T-helper 17 cell (primary cell): ENCODE data around the gene SLC22A6. TPM values are rescaled to one million over a fixed set of nuclear protein-coding genes. Genes with fewer than 3 reads are reported as not detected.
"Not testable (repeated sequence)": the region's sequence is repeated elsewhere in the genome, so short reads cannot be mapped to it uniquely, and the experiment has no call there.

Experiments
- ATAC-seq: fragments of 150-1000 bp; cut with Tn5 transposase; 2 replicates; pipeline ENCODE4 v1.10.0; 2021; ENCODE audit warnings: mild to moderate bottlenecking, moderate library complexity
- DNase-seq, 3 donors: peaks; one replicate each; pipeline versions ENCODE4 v3.0.0 to v3.0.0-alpha.2; 2020 to 2021
- H3K9me3 ChIP-seq: one replicate; pipeline ENCODE4 v1.7.0; 2013; ENCODE audit warnings: low read length, mild to moderate bottlenecking; ENCODE audit not compliant: control insufficient read depth, poor library complexity, severe bottlenecking
- H3K27ac Mint-ChIP-seq: one replicate; pipeline ENCODE4 v1.8.0; 2022; ENCODE audit warnings: mild to moderate bottlenecking, moderate library complexity, mixed read lengths
- H3K27me3 Mint-ChIP-seq: one replicate; pipeline ENCODE4 v1.8.0; 2022; ENCODE audit warnings: mixed read lengths
- H3K36me3 Mint-ChIP-seq: one replicate; pipeline ENCODE4 v1.8.0; 2022; ENCODE audit warnings: low read depth, mixed read lengths
- H3K4me1 Mint-ChIP-seq: one replicate; pipeline ENCODE4 v1.8.0; 2022; ENCODE audit warnings: mild to moderate bottlenecking, mixed read lengths
- H3K4me3 Mint-ChIP-seq: one replicate; pipeline ENCODE4 v1.8.0; 2022; ENCODE audit warnings: mild to moderate bottlenecking, moderate library complexity, mixed read lengths
- total RNA-seq, 4 donors: library from RNA in 2 of 4; stranded (reverse) in 2 of 4; gene quantifications; one replicate each; pipeline ENCODE4 v1.2.3 and lab custom pipeline; 2022 to 2026

SLC22A6 gene
- total RNA-seq, 2 donors from 2014 or later: not detected

GRCh38 chr11:62976109-62976508 lies 8.7 kb downstream of the SLC22A6 start:
- no peak overlapping the region for H3K4me3 Mint-ChIP-seq
- no peaks in the 10 kb centered on the region for H3K4me1 Mint-ChIP-seq
- no peak overlapping the region for H3K27ac Mint-ChIP-seq
- no peaks in the 10 kb centered on the region for H3K36me3 Mint-ChIP-seq
- H3K9me3 ChIP-seq: no peaks in the 10 kb centered on the region
- DNase-seq: no peak
- no peak for ATAC-seq
- peaks cover 41% of the 10 kb centered on the region for H3K27me3 Mint-ChIP-seq

DNA sequence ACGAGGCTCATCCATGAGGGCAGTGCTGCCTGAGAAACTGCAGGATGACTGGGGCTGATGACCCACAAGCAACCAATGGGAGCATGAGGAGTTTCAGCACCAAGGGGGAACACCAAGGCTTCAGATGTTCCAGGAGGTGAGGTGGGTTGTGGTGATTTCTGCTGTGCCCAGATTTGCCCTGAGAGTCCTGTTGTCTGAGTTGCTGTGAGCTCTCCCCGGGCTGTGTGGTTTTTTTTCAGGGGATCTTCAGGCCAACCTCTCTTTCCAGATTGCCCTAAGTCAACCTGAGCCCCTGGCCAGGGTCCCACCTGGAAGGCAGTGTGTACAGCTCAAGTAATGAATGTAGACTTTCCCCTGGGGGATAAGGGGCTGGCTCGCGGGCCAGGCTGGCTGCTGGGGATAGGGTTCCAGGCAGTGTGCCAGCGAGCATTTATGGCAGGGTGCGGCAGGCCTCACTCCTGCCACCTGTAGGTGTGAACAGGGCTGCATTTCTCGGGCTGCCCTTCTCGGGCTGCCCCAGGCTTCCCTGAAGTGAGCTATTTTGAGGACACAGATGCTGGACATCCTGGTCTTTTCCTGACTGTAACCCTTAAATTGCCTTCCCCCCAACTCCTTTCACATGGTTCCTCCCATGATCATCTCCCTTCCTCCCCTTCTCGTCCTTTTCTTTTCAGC lies 9.8 kb downstream of the SLC22A6 start:
- no peak for DNase-seq
- Mint-ChIP-seq H3K4me3 (no peak overlapping the region), H3K27ac (no peak overlapping the region)

DNA sequence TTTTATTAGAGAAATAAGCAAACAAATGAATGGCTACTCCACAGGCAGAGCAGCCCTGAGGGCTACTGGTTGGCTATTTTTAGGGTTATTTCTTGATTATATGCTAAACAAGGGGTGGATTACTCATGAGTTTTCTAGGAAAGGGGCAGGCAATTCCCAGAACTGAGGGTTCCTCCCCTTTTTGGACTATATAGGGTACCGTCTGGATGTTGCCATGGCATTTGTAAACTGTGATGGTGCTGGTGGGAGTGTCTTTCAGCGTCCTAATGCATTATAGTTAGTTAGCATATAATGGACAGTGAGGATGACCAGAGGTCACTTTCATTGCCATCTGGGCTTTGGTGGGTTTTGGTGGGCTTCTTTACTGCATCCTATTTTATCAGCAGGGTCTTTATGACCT lies 19.2 kb downstream of the SLC22A6 start:
- Mint-ChIP-seq H3K27me3 (peaks cover 38% of the 10 kb centered on the region), H3K4me3 (no peak overlapping the region), H3K36me3 (no peaks in the 10 kb centered on the region), H3K27ac (no peak overlapping the region), H3K4me1 (no peaks in the 10 kb centered on the region)
- H3K9me3 ChIP-seq: no peaks in the 10 kb centered on the region
- ATAC-seq (no peak), DNase-seq (no peak)

More for the DNA sequence above, 9.8 kb downstream of the SLC22A6 start:
- Mint-ChIP-seq H3K4me1 (no peaks in the 10 kb centered on the region), H3K27me3 (peaks cover 44% of the 10 kb centered on the region), H3K36me3 (no peaks in the 10 kb centered on the region)
- peak; percentile 40 for ATAC-seq
- no peaks in the 10 kb centered on the region for H3K9me3 ChIP-seq

DNA sequence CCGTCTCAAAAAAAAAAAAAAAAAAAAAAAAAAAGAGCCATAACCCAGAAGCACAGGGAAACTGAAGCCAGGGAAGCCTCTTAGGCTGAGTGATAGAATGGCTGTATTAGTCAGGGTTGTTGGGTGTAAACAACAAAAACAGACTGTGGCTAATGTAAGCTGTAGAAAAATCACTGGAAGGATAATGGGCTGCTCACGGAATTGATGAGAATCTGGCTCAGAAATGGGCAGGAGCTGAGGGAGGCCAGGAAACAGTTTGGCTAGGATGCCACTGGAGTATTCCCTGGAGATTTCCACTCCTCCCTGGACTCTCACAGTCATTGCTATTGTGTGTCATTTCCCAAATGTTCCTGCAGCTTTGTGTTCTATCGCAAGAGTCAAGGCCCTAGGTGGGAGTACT lies 22.4 kb downstream of the SLC22A6 start:
- peaks cover 2% of the 10 kb centered on the region for H3K36me3 Mint-ChIP-seq
- H3K9me3 ChIP-seq: no peaks in the 10 kb centered on the region
- ATAC-seq: no peak
- no peak overlapping the region for H3K27ac Mint-ChIP-seq
- peaks cover 42% of the 10 kb centered on the region for H3K27me3 Mint-ChIP-seq
- H3K4me3 Mint-ChIP-seq: no peak overlapping the region
- peaks cover 5% of the 10 kb centered on the region for H3K4me1 Mint-ChIP-seq
- DNase-seq: no peak

DNA sequence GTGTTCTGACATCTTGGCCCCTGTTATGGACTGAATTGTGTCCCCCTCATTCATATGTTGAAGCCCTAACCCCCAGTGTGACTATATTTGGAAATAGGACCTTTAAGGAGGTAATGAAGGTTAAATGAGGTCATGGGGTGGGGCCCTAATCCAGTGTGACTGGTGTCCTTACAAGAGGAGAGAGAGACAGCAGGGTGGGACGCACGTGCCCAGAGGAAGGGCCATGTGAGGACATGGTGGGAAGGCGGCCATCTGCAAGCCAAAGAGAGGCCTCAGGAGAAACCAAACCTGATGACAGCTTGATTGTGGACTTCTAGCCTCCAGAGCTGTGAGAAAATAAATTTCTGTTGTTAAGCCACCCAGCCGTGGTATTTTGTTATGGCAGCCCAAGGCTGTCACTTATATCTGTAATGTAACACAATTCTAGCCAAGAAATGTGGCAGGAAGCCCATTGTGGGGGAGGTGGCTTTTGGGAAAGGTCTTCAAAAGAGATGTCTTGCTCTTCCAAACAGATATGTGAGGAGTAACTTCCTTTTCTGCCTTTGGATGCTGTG lies 23.7 kb downstream of the SLC22A6 start:
- ATAC-seq (no peak), DNase-seq (no peak)
- Mint-ChIP-seq H3K27ac (no peak overlapping the region), H3K27me3 (peaks cover 33% of the 10 kb centered on the region), H3K36me3 (peaks cover 2% of the 10 kb centered on the region), H3K4me3 (no peak overlapping the region), H3K4me1 (peaks cover 5% of the 10 kb centered on the region)
- no peaks in the 10 kb centered on the region for H3K9me3 ChIP-seq

GRCh38 chr11:62959422-62959980 lies 25.3 kb downstream of the SLC22A6 start:
- Mint-ChIP-seq H3K36me3 (peaks cover 2% of the 10 kb centered on the region), H3K27ac (no peak overlapping the region), H3K4me3 (no peak overlapping the region), H3K4me1 (peaks cover 5% of the 10 kb centered on the region), H3K27me3 (peaks cover 34% of the 10 kb centered on the region)
- no peaks in the 10 kb centered on the region for H3K9me3 ChIP-seq
- ATAC-seq: no peak
- no peak for DNase-seq

- H3K36me3 Mint-ChIP-seq: peaks cover 2% of the 10 kb centered on the region
- peaks cover 5% of the 10 kb centered on the region for H3K4me1 Mint-ChIP-seq
- no peak overlapping the region for H3K4me3 Mint-ChIP-seq
- ATAC-seq (no peak), DNase-seq (no peak)
- no peak overlapping the region for H3K27ac Mint-ChIP-seq
- no peaks in the 10 kb centered on the region for H3K9me3 ChIP-seq
- H3K27me3 Mint-ChIP-seq: peaks cover 37% of the 10 kb centered on the region
Observed at GRCh38 chr11:62958547-62959421, 26.0 kb downstream of the SLC22A6 start.

GRCh38 chr11:62957147-62957546 lies 27.6 kb downstream of the SLC22A6 start:
- Mint-ChIP-seq H3K4me3 (no peak overlapping the region), H3K4me1 (peaks cover 5% of the 10 kb centered on the region), H3K27me3 (peaks cover 34% of the 10 kb centered on the region), H3K36me3 (peaks cover 2% of the 10 kb centered on the region), H3K27ac (no peak overlapping the region)
- H3K9me3 ChIP-seq: no peaks in the 10 kb centered on the region
- DNase-seq (no peak), ATAC-seq (no peak)

GRCh38 chr11:62954478-62954877 lies 30.3 kb downstream of the SLC22A6 start:
- Mint-ChIP-seq H3K4me1 (peaks cover 5% of the 10 kb centered on the region), H3K27me3 (peaks cover 51% of the 10 kb centered on the region), H3K27ac (no peak overlapping the region), H3K36me3 (peaks cover 2% of the 10 kb centered on the region), H3K4me3 (no peak overlapping the region)
- H3K9me3 ChIP-seq: no peaks in the 10 kb centered on the region
- no peak for DNase-seq
- no peak for ATAC-seq

- no peak for DNase-seq
- ATAC-seq: no peak
- Mint-ChIP-seq H3K4me3 (no peak overlapping the region), H3K36me3 (peaks cover under 1% of the 10 kb centered on the region), H3K27ac (no peak overlapping the region), H3K4me1 (peaks cover under 1% of the 10 kb centered on the region), H3K27me3 (peaks cover 53% of the 10 kb centered on the region)
- no peaks in the 10 kb centered on the region for H3K9me3 ChIP-seq
Observed at GRCh38 chr11:62953811-62954210, 31.0 kb downstream of the SLC22A6 start.

DNA sequence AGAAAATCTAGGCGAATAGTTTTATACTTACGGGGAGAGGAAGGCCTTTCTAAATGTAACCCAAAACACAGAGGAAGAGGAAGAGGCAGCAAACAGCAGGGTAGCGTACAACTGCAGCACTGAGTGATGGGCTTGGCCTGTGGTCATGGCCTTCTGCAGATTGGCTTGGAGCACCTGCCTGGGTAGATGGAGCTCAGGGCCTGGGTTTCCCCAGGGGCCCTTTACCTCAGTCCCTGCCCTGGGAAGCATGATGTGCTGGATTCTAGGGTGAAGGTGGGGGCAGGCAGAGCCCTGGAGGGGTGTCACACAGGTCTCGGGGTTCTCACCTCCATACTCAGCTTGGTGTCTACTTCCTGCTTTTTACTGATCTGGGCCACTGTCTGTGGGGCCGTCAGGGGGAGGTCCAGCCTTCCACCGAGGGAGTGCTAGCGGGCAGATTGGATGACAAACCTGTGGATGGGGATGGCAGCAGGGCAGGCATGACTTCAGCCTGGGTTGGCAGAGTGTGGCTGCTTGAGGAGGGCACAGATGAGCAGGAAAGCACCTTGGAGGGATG lies 35.9 kb downstream of the SLC22A6 start:
- ATAC-seq (no peak), DNase-seq (no peak)
- no peak overlapping the region for H3K27ac Mint-ChIP-seq
- H3K27me3 Mint-ChIP-seq: peaks cover 62% of the 10 kb centered on the region
- H3K4me3 Mint-ChIP-seq: no peak overlapping the region
- H3K4me1 Mint-ChIP-seq: no peaks in the 10 kb centered on the region
- H3K36me3 Mint-ChIP-seq: peaks cover 4% of the 10 kb centered on the region
- H3K9me3 ChIP-seq: no peaks in the 10 kb centered on the region

- H3K27ac Mint-ChIP-seq, H3K4me3 Mint-ChIP-seq, DNase-seq, H3K36me3 Mint-ChIP-seq, H3K4me1 Mint-ChIP-seq, ATAC-seq, H3K9me3 ChIP-seq: not testable (repeated sequence)
- H3K27me3 Mint-ChIP-seq: peaks cover 52% of the 10 kb centered on the region
Observed at GRCh38 chr11:62945538-62945937, 39.2 kb downstream of the SLC22A6 start.

- H3K4me1 Mint-ChIP-seq, ATAC-seq, H3K27ac Mint-ChIP-seq: not testable (repeated sequence)
Observed at GRCh38 chr11:62937528-62937927, 47.2 kb downstream of the SLC22A6 start.

More at GRCh38 chr11:62937528-62937927, 47.2 kb downstream of the SLC22A6 start:
- H3K27me3 Mint-ChIP-seq, H3K36me3 Mint-ChIP-seq, DNase-seq, H3K9me3 ChIP-seq, H3K4me3 Mint-ChIP-seq: not testable (repeated sequence)
